Hepatic stellate cell (primary cell): Measurements from ENCODE around the gene SOS2.

Experiments
- DNase-seq: peaks from one replicate; pipeline ENCODE4 v3.0.0; 2011; ENCODE audit warnings: low spot score

SOS2 gene

DNA sequence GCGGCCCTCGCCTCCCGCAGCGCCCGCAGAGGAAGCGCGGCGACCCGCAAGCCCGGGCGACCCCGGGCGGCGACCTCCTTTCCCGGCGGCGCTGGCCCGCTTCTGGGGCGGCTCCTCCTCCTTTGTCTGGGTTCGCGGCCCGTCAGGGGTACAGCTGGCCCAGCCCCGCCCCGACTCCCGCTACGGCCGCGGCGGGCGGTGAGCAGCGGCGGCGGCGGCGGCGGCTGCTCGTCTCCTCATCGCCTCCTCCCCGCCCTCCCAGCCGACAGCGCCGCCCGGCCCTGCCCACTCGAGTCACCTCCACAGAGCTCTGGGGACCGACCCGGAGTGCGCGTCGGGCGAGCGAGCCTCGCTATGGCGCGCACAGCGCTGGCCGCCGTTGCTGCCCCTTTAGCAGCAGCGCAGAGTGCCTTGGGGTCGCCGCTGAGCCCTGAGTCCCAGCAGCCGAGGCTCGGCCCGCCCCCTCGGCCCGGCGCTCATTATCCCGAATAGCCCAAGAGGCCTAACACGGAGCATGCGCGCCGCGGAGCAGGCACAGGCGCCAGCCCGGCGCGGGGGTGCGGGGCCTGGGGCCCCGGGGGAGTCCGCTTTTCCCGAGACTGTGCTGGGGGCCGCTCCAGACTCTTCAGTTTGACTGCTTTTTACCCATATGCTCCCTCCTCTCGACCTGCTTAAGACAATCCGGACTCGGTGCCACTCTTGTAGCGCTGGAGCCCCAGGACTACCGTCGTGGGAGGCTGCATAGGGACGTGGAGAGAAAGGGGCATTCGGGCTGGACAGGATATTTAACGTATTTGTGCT, at the start of gene SOS2:
SOS2 (minus strand) TSS at position 104 of the 801 bp plus-strand sequence. CDS start 295 bp downstream, outside the sequence.
- peak; percentile 86 for DNase-seq

GRCh38 chr14:50272498-50272897, 41.1 kb upstream of the SOS2 start:
- DNase-seq: no peak

DNA sequence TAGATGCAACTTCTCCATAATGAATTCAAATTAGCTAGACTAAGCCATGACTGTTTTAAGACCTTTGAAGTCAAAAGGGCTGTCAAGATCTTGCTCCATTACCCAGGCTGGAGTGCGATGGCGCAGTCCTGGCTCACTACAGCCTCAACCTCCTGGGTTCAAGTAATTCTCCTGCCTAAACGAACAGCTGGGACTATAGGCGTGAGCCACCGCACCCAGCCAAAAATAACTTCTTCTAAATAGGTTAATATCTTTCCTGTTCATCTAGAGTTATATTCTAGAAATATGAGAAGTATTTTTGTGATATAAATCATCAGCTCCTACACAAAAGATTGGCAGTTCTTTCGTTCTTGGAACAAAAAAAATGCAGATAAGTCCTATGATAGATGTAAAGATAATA, 39.6 kb upstream of the SOS2 start:
- DNase-seq: no peak

GRCh38 chr14:50265029-50265428, 33.7 kb upstream of the SOS2 start:
- no peak for DNase-seq

DNA sequence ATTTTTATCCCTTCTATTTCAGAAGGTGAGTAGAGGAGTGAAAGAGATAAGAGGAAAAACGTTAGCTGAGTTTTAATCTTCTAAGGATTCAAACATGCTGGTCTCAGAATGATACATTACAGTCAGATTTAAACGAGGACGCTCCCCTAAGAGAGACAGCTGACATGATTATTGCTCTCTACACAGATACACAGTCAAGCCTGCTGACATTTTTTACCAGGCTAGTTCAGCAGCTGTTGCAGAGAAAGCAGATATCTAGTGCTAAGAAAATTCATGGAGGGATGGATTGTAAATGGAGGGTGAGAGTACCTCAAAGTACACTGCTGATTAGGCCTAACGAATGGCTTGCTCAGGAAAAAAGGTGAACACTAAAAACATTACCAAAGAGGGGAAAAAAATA, 31.9 kb upstream of the SOS2 start:
- no peak for DNase-seq

DNA sequence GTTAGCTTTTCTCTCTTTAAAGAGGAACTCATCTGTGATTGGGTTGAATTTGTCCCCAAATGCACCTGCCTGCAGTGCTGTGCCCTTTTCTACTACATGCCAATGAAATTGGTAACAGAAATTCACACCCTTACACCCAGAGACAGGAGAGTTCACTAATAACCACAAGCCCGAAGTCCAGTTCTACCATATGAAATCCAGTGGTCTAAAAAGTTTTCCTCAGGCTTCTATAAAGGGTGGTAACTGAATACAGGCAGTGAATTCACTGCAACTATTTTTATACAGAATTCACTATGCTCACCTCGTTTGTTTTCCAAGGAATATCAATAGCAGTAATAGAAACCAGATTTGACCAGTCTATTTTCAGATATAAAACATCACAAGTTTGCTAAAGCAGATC, 31.5 kb upstream of the SOS2 start:
- DNase-seq: no peak

DNA sequence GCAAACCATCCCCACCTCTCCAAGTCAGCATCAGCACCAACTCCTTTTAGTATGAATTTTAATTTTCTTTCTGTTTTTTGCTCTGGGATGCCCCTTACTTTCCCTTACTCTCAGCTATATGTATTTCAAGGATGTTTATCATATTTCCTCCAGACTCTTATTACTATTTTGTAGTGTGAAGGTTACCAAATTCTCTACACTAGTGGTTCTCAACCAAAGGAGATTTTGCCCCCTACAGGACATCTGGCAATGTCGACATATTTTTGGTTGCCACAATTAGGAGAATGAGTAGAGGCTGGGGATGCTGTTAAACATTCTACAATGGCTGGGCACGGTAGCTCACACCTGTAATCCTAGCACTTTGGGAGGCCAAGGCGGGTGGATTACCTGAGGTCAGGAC, 29.1 kb upstream of the SOS2 start:
- peak; percentile 29 for DNase-seq

- no peak for DNase-seq
Measured at GRCh38 chr14:50260072-50260471, 28.7 kb upstream of the SOS2 start.

- DNase-seq: no peak
Measured at GRCh38 chr14:50257732-50258131, 26.4 kb upstream of the SOS2 start.

- DNase-seq: no peak
Measured at GRCh38 chr14:50254248-50254647, 22.9 kb upstream of the SOS2 start.

GRCh38 chr14:50249136-50249775, 17.9 kb upstream of the SOS2 start:
- no peak for DNase-seq

- no peak for DNase-seq
Measured at GRCh38 chr14:50247245-50247644, 15.9 kb upstream of the SOS2 start.

- DNase-seq: no peak
Measured at GRCh38 chr14:50242566-50243310, 11.4 kb upstream of the SOS2 start.

GRCh38 chr14:50242096-50242495, 10.7 kb upstream of the SOS2 start:
- no peak for DNase-seq

DNA sequence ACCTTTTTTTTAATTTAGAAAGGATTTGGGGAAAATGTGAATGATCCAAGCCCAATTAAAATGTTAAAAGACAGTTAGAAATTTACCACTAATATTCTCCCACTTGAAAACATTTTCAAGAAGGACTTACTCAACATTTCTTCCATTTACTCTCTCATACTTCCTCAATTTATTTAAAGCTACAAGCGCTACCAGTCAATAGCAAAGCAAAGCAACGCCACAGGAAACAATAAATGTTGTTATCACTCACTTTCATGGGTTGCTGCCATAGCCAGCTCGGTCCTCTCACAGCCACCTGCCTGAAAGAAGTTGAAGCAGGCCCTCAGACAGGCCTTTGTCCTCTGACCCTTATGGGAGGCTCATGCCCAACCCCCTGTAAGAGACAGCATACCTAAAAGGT, 6.0 kb upstream of the SOS2 start:
- no peak for DNase-seq

DNA sequence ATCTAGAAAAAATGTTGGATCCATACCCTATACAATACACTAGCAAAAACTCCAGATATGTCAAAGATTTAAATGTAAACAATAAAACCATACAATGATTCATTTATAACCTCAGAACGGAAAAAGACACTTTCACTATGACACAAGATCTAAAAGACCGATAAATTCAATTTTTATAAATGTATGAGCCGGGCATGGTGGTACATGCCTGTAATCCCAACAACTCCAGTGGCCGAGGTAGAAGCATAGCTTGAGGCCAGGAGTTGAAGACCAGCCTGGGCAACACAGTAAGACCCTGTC, 2.5 kb upstream of the SOS2 start:
- DNase-seq: no peak

GRCh38 chr14:50233166-50233950, 2.0 kb upstream of the SOS2 start:
- DNase-seq: no peak

GRCh38 chr14:50232276-50232642, 881 bp upstream of the SOS2 start:
- no peak for DNase-seq

- peak; percentile 29 for DNase-seq
Measured at GRCh38 chr14:50230701-50231474, 490 bp downstream of the SOS2 start.

DNA sequence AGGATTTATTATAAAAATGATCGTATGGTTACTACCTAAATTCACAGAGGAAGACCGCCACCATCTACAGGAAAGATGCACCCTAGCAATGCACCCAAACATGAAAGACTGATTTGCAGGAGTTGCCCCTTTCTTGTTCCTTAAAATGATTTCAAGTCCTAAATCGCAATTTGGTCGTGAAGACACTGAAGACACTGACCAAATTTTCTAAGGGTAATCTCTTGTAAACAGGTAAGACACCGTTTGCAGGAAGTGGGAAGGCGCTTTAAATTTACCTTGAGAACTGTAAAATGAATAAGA, 1.0 kb downstream of the SOS2 start:
- no peak for DNase-seq

- DNase-seq: no peak
Measured at GRCh38 chr14:50229681-50230080, 1.7 kb downstream of the SOS2 start.

GRCh38 chr14:50228313-50228712, 3.1 kb downstream of the SOS2 start:
- DNase-seq: no peak
